SK-N-SH treated with all-trans-retinoic acid at 6 μM for 48 hours (cell line): ENCODE measurements around the gene DIAPH3.

Experiments
- ARNTL ChIP-seq: fragments of 450-650 bp; formaldehyde crosslinking; IDR thresholded peaks from 2 replicates; pipeline ENCODE4 v1.5.0; 2020; ENCODE audit warnings: low read depth, mild to moderate bottlenecking, moderate library complexity, borderline replicate concordance
- CSDC2 ChIP-seq: fragments of 250-450 bp; sonication (Bioruptor Pico); IDR thresholded peaks from 2 replicates; pipeline ENCODE4 v1.5.0; 2020; ENCODE audit warnings: mild to moderate bottlenecking, moderate library complexity
- OSR1 ChIP-seq: fragments of 250-450 bp; sonication (Bioruptor Pico); IDR thresholded peaks from 2 replicates; pipeline ENCODE4 v1.8.0; 2022; ENCODE audit warnings: moderate library complexity, mild to moderate bottlenecking, inconsistent platforms
- ZFP30 ChIP-seq: fragments of 450-650 bp; formaldehyde crosslinking; IDR thresholded peaks from 2 replicates; pipeline ENCODE4 v1.5.0; 2022; ENCODE audit warnings: mild to moderate bottlenecking, moderate library complexity
- ZNF565 ChIP-seq: fragments of 450-650 bp; formaldehyde crosslinking; conservative IDR thresholded peaks from 2 replicates; pipeline ENCODE4 v1.5.0; 2020; ENCODE audit warnings: low read depth, mild to moderate bottlenecking, moderate library complexity
- TF ChIP-seq, protein P1 (sequence below): fragments of 250-450 bp; sonication (Bioruptor Pico); IDR thresholded peaks from 2 replicates; pipeline ENCODE4 v1.8.0; 2020; ENCODE audit warnings: mild to moderate bottlenecking, moderate library complexity, borderline replicate concordance

- TF ChIP-seq ARNTL (no peak), ZNF565 (no peak), CSDC2 (CRISPR knock-in tag) (no peak), OSR1 (CRISPR knock-in tag) (no peak), ZFP30 (no peak)
- TF ChIP-seq, protein P1, sequence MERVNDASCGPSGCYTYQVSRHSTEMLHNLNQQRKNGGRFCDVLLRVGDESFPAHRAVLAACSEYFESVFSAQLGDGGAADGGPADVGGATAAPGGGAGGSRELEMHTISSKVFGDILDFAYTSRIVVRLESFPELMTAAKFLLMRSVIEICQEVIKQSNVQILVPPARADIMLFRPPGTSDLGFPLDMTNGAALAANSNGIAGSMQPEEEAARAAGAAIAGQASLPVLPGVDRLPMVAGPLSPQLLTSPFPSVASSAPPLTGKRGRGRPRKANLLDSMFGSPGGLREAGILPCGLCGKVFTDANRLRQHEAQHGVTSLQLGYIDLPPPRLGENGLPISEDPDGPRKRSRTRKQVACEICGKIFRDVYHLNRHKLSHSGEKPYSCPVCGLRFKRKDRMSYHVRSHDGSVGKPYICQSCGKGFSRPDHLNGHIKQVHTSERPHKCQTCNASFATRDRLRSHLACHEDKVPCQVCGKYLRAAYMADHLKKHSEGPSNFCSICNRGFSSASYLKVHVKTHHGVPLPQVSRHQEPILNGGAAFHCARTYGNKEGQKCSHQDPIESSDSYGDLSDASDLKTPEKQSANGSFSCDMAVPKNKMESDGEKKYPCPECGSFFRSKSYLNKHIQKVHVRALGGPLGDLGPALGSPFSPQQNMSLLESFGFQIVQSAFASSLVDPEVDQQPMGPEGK = no peak
Observed at GRCh38 chr13:60178327-60178726, 14.6 kb upstream of the DIAPH3 start.
